NCI-H1092 (cell line): ENCODE measurements around the gene SPATA32.
A peak's percentile ranks its signal among the peaks of the same experiment; 100 is the strongest.

Experiments
- DNase-seq: peaks from one replicate; lab custom pipeline; 2025; lab: John Stamatoyannopoulos, UW

Gene SPATA32

DNA sequence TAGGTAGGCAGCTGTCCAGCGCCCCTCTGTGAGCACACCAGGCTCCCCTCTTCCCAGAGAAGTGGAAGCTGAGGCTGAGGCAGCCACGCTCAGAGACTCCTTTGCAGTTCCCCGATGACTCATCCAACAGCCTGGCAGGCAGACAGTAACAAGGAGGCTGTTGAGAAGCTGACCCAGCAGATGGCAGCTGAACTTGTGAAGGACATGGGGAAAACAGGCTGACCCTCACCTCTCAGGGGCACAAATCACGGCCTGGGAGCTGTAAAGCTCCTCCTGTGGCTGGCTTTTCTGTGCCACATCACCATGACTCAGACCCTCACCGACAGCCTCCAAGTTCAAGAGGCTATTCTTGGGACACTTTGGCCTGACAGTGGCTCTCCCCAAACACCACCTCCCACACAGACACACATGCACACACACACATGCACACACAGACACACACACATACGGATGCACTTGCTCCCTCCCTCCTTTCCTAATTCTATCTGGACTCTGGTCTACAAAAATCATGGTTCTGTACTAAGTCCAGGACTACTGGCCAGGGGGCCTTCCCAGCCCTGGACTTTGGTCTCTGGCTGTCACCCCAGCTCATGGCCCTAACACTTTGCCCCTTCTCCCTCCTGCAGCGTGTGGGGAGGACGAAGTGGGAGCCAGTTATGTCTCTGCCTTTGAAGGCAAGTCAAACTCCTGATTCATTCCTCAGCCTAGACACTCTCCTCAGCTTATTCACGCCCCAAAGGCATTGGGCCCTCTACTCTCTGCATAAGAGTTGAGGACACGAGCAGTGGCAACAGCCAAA lies 31.7 kb upstream of the SPATA32 start:
- DNase-seq = no peak

DNA sequence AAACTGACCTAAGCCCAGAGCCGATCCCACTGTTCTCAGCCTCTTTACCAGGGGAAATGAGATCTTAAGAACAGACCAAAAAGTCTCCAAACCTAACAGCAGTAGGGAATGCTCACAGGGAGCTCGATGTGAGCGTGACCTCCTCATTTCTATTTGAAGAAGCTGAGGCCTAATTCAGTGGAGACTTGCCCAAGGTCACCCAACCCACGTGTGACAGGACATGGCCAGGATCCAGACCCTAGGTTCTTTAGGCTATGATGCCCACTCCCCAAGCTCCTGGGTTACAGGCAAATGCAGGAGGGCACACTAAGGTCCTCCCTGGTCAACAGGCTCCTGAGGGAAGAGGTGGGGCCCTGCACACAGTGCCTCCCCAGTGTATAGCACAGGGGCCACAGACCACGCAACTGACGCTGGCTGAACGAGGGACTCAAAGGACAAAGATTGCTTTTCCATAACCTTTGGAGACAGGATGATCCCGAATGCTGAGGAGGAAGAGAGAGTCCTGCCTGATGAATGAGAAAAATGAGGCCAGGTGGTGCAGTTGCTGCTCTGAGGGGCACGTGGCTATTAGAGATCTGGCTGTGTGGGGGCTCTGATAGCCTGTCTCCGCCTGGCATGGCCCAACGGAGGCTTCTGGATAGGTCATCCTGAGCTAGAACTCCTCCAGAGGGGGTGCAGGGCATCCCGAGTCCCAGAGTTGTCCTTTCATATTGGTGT lies 31.0 kb upstream of the SPATA32 start:
- DNase-seq = no peak

DNA sequence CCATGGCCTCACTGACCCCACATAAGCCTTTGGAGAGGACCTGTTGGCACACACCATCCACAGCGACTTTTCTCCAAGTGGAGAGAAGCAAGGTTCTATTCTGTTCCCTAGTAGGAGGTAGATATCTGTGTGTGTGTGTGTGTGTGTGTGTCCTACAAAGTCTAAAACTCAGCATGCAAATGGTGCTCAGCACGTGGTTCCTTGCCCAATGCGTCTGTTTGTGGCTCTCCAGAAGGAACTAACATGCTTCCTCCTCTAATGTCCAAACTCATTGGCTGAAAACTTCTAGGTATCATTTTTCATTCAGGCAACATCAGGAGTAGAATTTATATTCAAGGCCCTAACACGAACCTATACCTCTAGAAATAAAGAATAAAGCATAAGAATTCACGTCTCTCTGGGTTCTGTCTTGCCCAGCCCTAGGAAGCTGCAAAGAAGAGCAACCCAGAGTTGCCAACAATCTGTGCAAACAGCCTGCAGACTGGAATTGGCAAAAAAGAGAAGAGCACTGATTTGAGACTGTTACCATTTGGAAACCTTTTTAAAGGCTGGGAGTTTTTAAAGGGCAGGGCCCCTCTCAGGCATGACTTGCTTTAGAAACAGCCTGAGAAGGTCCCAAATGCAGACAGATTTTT lies 29.4 kb upstream of the SPATA32 start:
- DNase-seq = no peak

DNA sequence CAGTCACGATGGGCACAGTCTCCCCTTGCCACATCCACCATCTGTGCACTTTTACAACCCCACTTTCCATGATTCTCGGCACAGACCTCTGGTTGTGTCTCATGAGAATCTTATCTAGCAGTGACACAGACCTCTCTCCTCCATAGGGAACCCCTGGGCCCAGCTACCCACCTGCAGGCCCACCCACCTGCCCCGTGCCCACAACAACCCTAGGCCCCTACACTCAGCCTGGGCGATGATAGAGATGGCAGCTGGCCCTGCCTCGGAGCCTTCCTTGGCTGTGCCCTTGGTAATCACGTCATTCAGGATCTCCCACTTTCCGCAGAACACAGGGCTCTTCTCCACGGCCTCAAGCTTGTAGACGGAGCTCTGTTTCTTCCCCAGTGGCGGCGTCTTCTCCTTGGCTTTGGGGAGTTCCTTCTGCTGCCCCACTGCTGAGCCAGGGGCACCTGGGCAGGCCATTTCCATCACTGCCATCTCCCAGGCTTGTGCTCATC lies 28.4 kb upstream of the SPATA32 start:
- no peak for DNase-seq

DNA sequence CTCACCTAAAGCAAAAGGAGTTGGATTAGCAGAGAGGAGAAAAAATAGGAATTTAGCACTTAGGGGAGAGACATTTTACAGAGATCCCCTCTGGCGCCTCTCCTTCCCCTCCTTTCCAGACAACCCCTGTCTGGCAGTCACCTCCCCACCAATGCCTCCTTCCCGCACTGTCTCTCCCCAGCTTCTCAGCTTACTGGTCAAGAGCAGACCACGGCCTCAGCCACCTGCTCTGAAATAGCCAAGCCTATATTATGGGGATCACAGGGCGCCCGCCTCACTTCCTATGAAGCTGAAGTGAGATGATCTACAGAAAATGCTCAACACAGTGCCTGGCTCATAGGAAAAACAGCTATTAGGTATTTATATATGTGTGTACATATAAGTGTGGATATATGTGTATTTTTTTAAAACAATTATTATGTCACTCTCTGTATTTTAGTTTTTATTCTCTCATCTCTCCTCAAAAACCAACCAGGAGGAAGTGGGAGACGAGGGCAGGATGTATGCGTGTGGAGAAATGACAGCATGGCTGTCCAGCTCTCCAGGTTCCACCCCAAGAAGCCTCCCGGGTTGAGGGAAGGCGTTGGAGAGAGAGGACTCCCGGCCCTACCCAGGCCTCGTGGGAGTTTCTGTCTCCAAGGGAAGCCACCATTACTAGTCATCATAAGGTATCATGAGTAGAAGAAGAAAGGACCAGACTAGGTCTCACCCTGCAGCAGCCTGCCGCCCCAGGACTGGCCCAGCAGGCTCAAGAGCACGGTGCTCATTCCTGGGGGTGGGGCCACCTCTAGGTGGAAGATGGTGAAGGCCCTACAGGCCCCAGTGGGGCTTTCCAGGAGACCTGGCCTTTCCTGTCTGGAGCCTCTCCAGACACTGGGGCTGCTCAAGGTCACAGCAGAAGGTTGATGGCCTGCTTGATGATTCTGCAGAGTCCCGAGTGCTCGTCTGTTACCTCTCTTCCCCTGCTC lies 27.7 kb upstream of the SPATA32 start:
- peak; percentile 37 for DNase-seq

DNA sequence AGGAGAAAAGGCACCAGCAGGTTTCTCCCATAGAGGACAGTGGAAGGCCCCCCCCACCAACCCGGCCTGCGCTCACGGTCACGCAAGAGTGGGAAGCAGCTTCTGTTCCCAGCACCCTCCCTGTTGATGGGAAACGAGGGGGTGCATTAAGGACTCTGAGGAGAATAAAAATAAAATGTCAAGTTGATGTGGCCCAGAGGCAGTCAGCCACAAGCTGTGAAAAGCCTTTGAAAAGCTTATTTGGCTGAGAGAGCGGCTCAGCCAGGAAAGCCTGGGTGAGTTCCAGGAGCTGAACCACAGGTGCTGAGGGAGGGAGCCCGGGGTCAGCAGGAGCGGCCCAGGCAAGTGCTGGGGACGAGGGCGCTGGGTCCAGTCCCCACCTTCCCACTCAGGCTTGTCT lies 26.9 kb upstream of the SPATA32 start:
- DNase-seq = peak; percentile 85

DNA sequence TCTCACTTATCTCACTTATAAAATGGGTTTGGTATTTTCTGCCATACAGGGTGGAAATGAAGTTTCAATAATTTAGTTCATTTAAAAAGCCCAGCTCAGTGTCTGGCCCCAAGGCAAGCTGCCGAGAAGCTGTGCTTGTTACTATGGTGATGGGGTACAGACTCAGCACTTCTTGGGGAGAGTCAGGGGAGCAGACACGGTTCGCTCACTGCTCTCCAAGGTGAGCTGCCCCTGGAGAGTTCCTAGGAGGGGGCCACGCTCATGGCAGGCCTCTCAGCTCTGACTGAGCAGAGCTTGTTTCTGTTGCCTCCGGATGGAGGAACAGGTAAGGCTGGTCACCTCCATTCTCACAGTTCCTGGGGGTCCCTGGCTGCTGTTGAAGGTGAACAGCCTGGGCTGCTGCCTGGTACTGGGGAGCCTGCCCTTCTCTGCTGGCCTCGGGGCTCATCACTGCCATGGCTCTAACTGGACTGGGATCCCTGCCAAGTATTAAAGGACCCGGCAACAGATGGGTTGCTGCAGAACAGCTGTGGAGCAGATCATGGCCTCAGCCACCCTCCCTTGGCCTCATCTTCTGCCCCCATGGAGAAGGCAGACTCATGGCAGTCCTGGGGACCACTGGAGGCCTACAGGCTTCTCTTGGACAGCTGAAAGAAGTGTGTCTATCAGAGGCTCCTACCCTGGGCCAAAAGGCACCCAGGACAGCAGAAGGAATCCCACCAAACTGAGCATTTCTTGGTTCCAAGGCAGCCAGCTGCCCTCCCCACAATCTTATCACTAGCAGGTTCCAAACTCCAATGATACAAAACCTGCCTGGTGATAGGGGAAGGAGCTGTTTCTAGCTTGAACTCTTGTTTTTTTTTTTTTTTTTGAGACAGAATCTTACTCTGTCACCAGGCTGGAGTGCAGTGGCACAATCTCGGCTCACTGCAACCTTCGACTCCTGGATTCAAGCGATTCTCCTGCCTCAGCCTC lies 25.9 kb upstream of the SPATA32 start:
- peak; percentile 78 for DNase-seq

DNA sequence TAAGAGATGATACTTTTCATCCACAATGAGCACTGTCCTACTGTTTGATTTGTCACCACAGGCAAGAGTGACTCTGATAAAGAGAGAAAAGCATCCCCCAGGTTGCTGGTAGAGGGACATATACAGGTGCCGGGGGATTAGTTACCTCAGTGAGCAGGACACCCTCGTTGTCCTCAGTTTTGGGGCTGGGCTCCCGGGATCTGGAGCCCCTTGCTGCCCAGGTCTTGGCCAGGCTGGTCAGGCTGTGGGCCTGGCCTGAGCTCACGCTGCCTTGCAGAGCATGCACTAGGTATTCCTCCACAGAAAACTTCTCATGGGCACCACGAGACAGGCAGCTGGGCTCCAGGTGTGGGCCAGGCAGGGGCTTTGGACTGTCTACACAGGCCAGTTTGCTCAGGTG lies 24.4 kb upstream of the SPATA32 start:
- DNase-seq = no peak

DNA sequence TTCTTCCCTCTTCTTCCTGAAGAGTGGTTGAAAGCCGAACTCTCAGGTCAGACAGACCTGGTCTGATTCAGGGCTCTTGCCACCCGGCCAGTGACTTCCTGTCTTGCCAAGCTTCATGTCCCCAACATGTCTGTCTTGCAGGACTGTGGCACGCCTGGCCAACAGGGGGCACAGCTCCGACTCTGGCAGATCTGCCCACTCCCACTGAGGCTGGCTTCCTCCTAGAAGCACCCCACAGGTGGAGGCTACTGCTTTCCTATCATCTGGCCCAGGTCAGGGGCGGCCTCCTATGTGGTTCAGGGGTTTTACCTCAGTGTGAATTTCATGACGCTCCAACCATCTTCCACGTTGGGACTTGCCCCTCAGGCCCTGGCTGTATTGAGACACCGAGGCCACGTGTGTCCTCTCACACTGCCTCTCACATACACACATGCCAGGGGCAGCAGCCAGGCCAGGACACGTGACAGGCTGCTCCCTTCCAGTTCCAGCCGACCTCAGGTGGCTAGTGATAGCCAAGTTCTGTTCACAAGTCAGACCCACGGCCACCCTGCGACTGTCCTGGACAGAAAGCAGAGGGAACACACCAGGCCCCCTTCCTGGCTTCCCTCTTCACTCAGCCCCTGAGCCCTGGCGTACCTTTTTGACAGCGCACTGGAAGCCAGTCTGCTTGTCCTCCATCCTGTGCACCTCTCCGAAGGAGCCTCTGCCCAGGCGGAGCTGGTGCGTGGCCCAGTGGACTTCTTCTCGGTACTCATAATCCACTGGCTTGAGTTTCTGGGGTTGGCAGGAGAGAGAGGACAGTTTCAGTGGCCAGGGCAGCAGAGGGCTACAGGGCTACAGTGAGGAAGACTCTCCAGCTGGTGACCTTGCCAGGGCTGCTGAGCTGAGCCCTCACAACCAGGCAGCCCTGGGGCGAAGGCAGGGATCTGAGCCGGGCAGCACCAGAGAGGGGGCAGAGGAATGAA lies 22.6 kb upstream of the SPATA32 start:
- DNase-seq = no peak

DNA sequence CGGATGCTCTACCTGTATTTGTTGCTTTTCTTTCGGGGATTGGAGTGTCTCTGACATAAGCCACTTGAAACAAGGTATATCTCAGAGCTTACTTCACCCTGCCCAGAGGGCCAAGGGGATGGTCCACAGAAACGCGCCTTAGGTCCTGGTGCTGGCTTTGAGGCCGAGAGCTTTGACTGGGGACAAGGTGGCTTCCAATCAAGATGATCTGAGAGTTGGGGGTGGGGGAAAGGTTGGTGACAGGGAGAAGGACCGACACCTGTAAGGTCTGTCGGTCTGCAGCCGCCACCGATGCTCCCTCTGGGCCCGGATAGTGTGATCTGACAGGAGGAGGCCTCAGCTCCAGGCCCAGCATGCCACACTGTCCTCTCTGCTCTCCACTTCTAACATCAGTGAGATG lies 21.8 kb upstream of the SPATA32 start:
- no peak for DNase-seq

DNA sequence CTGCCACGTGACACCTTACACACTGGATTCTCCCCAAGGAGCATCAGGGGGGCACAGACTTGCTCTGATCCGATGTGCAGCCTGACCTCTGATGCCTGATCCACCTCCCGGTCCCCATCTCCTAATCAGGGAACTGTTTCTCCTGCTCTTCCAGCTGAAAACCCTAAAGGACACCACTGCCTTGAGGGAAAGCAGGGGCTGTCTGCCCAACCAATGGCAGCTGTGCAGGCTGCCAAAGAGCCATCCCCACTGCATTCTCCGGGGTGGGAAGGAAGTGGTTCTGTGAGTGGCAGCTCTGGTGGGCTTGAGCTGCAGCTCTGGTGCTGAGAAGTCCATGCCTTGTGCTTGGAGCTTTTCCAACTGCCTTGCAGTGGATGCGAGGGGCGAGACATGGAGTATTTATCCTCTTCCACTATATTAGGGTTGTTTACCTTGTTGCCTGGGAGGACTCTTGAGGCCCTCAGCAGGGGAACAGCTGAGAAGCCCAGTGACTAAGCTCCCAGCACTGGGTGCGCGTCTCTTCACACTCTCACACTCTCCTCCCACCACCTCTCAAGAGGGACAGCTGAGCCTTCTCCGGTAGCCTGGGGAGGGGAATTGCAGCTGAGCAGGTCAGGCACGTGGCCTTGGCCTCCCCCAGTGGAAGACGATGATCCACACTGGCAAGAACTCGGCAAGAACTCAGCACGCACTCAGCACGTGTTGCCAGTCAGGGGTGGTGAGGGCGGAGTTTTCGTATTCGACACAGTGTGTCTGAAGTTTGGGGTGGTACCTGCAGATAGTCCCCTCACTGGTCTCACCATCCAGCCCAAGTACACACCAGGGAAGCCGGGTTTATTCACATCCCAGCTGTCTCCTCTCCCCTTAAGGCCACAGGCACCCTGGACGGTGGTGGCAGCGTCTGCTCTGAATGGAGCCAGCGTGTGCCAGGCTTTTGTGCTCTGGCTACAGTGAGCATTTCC lies 21.1 kb upstream of the SPATA32 start:
- peak; percentile 79 for DNase-seq

DNA sequence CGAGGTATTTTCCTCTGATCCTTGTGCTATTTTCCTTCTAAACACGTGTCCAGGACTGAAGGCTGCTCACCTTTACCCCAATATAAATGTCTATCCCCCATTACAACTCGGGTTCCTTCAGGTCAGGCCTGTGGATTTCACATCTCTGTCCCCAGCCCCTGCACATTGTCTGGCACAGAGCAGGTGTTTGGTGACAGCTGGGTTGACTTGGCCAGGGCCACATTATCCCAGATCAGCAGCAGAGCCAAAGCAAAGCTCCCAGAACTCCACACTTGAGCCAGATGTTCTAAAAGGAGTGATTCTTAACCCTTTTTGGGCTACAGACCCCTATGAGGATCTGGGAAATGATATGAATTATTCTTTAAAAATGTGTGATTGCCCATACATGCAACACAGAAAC lies 18.0 kb upstream of the SPATA32 start:
- DNase-seq = no peak

DNA sequence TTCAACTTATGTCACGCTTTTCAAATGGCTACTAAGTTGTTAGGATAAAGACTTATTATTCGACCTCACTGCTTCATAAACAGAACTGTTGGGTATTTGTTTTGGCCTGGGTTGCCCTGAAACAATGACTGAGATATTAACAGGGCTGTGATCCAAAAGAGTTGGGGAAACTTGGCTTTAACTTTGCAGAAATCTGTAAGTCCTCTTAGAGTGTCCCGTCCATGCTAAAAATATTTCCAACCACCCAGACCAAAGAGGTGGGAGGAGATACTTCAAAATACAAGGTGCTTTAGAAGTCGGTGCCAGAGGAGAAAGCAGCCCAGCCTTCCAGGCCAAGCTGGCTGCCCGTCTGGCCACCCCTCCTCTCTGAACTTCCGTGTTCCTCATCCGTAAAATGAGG lies 16.1 kb upstream of the SPATA32 start:
- DNase-seq = no peak

DNA sequence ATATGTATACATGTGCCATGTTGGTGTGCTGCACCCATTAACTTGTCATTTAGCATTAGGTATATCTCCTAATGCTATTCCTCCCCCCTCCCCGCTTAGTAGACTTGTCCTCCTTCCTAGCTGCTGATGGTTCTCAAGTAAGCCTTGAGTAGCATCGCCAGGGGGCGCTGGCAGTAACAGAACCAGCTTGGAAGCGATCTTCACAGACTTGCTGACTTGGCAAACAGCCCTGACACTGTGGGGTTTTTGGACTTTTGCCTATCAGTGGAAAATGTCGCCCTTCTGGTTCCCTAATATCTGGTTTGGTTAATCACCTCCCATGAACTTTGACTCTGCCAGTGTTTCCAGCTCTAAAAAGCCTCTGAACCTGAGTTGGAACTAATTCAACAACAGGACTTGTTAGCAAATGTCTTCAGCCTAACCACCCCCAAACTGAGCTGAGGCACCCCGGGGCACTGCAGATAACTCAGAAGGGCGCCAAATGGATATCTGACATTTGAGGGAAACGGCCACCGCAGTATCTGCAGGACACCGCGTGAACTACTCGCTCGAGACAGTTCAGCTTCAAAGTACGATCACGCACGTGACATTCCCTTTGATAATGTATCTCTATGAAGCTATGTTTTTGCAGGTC lies 15.4 kb upstream of the SPATA32 start:
- DNase-seq = peak; percentile 79

DNA sequence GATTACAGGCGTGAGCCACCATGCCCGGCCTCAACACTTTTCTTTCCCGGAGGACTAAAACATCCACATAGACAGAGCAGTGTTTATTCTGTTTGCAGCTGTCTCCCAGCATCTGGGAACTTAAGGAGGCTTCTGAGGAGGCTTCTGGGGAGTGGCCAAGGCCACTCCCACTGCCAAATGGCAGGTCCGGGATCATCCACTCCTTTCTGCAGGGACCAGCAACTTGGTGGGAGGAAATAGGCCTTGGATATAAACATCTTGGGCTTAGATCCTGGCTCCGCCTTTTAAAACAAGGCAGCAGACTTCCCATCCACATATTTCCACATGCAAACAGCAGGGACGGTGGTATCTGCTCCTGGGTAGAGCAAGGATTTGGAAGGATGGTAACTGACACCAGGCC lies 14.1 kb upstream of the SPATA32 start:
- DNase-seq = no peak

DNA sequence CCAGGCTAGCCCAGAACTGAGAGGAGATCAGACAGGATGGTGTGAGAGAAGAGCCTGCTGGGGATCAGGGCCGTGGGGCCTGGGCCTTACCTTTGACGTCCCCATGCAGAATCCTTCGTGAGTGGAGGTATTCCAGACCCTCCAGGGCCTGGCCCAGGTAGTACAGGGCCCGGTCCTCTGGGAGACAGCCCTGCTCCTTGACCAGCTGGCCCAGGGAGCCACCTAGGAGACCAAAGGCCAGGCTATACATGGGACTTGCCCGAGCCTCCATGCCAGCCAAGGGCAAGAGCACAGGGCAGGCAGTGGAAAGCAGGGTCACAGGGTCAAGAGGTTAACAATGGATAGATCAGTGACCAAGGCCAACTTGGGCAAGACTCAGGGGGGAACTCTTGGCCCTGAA lies 12.1 kb upstream of the SPATA32 start:
- no peak for DNase-seq

DNA sequence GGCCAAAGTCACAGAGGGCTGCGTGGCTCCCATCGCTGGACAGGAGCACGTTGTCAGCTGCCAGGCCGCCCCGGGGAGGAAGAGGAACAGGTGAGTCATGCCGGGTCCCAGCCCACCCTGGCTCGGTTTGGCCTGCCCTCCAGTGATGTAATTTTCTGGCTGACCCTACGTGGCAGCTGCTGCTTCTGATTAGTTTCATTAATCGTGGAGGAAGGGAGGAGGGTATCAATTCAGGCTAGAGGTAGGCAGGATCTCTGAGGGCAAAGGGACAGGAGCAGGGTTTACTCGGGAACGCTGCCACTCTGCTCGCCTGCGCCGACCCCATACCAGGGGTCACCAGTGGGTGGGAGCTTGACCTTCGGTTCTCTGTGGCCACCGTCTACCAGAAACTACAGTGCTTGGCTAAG lies 11.7 kb upstream of the SPATA32 start:
- no peak for DNase-seq

DNA sequence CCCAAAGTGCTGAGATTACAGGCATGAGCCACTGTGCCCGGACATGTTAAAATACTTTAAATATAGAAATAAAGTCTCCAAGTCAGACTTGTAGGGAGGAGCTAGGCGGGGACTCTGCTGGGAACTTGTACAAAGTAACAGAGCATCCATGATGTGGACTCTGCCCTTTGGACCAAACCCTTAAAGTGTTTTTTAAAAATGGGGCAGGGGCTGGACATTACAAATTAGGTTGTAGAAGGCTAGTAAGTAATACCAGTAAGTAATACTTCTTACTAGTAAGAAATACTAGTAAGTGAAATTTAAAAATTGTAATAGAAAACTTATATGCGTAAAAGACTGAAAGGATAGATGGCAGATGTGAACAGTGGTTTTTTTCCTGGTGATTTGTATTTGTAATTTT lies 9.7 kb upstream of the SPATA32 start:
- DNase-seq = no peak
